NCI-H2171 treated with DMSO at 0.1 percent for 48 hours (cell line): ENCODE results near the gene DCP1A.
"Not testable (repeated sequence)": the region's sequence is repeated elsewhere in the genome, so short reads cannot be mapped to it uniquely, and the experiment has no call there.

ENCODE experiments used
- DNase-seq: peaks from one replicate; lab custom pipeline; 2025; lab: John Stamatoyannopoulos, UW

Gene DCP1A

DNA sequence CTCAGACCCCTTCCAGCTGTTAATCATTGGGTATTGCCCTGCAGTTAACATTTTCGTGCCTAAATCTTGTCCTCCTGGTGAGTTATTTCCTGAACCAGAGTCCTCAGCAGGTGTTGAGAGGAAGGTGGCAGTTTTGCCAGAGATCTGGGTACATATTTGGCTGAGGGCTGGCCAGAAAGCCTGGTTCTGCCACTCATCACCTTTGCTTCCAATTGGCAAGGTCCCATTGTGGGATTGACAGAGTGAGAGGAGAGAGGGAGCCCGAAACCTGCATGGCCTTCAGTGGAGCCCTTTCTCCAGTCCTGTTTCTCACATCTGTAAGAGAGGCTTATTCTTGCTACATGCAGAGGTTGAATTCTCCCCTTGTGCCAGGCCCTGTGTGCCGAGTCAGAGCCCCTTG, 82.6 kb downstream of the DCP1A start:
- no peak for DNase-seq

DNA sequence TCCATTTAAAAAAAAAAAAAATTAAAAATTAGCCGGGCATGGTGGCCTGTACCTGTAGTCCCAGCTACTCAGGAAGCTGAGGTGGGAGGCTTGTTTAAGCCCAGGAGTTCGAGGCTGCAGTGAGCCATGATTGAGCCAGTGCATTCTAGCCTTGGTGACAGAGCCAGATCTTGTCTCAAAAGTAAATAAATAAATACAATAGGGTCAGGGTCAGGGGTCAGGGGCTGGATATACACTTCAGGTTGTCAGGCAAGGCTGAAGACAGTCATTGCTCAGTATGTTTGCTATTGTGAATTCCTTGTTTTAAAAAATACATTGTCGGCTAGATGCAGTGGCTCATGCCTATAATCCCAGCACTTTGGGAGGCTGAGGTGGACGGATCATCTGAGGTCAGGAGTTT, 83.4 kb downstream of the DCP1A start:
- no peak for DNase-seq

DNA sequence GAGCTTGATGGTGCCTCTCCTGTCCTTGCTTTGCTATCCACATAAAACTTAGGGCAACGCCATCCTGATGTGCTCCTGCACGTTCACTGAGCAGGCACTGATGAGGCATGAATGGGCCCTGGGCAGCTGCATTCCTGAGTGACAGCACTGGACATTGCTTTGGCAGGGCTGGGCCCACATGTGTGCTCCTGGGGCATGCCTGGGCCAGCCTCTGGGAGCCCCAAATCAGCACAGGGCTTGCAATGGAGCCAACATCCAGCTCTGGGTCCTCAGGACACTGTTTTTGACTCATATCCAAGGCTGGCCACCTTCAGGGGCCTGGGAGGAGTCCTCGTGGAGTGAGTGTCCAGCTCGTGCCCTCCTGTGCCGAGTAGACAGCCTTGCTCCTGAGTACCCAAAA, 85.6 kb downstream of the DCP1A start:
- no peak for DNase-seq

DNA sequence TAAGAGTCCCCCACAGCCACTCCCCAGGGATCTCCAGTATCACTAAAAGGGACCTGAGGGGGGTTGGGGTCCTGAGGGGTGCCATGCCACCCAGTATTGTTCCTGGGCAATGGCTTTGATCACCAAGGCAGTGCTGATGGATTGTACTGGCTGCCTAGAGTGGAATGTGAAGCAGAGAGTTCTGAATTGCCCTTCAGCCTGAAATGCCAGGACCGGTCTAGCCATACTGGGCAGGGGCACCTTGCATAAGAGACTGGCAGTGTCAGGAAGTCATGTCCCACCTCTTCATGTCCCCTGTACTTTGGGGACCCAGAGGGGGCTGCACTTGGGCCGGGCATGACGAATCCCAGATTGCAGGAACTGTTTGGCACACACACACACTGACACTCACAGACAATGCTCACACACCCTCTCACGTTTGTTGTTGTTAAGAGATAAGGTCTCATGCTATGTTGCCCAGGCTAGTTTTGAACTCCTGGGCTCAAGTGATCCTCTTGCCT, 87.0 kb downstream of the DCP1A start:
- no peak for DNase-seq

DNA sequence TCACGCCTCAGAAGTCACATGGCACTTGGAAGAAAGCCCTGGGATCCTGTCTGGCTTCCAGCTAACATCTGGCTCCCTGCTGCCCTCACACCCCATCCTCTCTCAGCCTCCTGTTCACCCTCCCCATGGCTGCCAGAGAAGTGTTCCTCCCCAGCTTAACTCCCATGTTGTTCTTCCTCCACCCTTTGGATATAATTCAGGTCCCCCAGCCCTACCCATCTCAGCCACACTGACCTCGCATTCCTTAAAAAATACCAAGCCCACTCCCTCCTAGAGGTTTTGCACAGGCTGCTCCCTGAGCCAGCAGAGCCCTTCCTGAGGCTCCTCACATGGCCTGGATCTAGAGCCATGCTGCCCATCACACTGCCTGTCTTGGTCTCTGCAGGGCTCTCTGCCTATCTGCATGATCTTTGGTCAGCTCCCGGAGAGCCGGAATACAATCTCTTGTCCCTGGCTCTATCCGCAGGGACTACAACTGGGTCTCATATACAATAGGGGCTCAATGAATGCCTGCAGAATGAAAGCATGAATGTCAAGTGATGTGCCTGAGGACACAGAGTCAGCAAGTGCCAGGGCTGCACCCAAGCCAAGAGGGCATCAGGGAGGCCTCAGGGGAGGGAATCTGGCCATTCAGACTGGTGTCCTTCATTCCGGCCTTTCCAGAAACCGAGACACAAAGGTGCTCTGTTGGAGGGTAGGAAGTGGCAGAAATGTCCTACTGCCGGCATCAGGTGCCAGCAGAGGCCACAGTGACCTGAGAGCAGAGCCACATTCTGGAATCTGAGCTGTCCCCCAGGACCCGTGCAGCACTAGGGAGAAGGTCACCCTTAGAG, 87.7 kb downstream of the DCP1A start:
- peak; percentile 12 for DNase-seq

DNA sequence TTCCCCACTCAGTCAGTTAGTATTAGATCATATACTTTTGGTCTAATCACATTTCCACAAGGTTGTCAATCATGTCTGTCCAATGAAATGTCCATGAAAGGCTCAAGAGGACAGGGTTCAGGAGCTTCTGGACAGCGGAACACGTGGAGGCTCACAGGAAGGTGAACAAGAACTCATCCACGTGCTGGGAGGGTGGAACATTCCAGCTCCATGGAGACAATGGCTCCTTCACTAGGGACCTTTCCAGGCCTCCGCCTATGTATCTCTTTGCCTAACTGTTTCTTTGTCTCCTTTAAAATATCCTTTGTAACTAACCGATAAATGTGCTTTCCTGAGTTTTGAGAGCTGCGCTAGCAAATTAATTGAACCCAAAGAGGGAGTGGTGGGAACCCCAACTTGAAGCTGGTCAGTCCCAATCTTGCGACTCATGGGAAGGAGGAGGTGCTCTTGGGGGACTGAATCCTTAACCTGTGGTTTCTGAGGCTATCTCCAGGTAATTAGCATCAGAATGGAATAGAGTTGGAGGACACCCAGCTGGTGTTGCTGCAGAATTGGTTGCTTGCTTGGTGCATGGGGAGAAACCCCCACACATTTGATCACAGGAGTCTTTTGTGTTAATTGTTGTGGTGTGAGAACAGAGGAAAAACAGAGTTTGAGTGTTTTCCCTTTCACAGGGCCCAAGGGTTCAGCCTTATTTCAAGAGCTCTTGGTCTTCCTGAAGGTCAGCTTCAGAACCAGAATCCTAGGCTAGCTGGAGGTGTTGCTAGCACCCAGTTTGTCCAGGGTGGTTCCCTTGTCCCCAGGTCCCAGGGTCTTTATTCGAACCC, 88.5 kb downstream of the DCP1A start:
- DNase-seq, result no peak

DNA sequence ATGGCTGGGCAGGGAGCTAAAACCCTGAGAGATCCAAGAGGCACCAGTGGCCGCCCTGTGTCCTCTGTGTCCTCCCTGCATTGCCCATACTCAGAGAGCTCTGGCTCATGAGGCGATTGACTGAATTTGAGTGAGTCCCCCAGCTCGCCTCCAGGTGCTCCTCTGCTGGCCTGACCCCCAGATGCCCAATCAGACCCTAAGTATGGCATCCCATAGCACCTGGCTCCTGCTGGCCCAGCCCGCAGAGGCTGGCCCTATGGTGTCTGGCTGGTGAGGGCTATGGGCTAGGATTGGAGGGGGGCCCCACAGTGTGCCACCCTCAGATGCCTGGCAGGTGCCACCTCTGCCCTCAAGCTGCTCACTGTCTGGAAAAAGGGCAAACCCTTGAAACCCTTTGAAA, 89.9 kb downstream of the DCP1A start:
- no peak for DNase-seq

DNA sequence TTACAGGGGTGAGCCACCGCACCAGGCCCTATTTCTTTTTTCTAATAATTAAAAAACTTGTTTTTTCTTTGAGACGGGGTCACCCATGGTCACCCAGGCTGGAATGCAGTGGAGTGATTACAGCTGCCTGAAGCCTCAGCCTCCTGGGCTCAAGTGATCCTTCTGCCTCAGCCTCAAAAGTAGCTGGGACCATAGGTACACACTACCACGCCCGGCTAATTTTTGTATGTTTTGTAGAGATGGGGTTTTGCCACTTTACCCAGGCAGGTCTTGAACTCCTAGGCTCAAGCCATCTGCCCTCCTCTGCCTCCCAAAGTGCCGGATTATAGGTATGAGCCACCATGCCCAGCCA, 90.7 kb downstream of the DCP1A start:
- no peak for DNase-seq

DNA sequence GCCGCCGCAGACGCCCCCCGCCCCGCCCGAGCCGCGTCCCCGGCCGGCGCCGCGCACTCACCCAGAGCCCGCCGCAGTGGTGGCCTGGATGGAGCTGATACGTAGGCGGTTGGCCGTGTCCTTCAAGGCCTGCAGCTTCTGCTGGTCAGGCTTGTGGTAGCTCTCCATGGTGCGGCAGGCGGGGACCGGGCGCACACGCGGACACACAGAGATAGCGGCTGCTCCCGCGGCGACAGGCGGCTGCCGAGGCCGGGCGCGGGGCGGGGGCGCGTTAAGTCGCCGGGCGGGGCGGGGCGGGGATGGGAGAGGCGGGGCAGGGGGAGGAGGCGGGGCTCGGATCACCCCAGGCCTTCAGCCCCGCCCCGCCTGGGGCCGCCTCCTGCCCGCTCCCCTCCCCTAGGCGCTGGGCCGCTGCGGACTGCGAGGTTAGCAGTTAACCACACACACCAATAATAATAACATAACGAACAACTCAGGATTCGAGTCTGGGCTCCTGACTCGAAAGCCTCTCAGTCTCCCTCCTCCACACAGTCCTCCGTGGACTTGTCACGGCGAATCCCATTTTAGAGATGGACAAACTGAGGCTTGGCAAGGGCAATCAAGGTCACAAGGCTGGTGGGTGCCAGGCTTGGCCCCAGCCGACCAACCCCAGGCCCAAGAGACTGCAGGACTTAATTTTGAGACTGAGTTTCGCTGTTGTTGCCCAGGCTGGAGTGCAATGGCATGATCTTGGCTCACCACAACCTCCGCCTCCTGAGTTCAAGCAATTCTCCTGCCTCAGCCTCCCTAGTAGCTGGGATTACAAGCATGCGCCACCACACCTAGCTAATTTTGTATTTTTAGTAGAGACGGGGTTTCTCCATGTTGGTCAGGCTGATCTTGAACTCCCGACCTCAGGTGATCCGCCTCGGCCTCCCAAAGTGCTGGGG, 91.3 kb downstream of the DCP1A start, which contains the start of gene TKT:
TKT (minus strand) TSS at position 248 of the 929 bp plus-strand sequence; CDS start at position 168, 80 bp downstream.
- DNase-seq, result peak; percentile 62

DNA sequence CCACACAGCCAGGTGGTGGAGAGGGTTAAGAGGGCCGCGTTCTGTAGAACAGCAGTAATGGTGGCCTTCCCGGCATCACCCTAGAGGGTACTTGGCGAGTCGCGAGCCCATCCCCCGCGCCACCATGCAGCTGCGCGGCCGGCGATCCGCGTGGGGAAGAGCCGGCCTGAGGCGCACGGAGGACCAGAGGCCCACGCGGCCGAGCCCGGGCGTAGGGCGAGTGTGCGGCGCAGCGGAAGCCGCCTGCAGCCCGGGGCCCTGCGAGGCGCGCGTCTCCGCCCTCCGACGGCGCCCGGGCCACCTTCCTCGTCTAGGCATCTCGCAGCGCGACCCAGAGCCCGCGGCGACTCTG, 91.9 kb downstream of the DCP1A start:
- no peak for DNase-seq

DNA sequence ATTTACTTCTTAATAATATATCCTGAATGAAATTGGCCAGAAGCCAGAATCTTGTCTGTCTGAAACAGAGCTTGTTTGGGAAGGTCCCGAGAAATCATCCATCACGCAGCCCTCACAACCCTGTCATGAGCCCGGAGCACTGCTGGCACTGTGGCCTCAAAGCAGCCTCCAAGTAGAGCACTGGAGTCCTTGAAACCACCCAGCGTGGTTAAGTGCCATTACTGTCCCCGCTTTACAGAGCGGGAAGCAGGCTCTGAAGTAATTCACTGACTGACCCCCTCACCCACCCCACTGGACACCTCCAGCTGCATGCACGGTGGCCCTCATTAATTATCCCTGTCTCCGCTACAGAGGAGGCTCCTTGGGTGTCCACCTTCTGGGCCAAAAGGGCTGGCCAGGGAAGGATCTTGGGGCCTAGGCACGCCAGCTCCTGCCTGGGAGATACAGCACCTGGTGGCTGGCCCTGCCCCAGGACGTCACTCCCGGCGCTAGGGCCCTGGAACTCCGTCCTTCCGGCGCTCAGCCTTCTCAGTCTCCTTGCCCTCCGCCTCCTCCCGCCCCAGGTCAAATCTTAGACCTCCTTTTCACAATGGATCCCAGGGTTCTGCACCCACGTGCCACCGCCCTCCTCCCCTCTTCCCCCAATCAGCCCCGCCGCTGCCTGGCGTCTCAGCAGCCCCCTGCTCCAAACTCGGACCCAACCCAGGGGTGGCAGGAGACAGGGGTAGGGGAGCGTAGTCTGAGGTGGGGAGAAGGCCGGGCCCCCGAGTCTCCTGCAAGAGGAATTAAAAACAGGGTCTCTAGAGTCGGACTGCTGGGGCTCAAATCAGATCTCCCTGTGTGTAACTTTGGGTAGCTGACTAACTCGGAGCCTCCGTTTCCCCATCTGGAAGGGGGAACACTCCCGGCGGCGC, 92.6 kb downstream of the DCP1A start:
- DNase-seq, result peak; percentile 53

DNA sequence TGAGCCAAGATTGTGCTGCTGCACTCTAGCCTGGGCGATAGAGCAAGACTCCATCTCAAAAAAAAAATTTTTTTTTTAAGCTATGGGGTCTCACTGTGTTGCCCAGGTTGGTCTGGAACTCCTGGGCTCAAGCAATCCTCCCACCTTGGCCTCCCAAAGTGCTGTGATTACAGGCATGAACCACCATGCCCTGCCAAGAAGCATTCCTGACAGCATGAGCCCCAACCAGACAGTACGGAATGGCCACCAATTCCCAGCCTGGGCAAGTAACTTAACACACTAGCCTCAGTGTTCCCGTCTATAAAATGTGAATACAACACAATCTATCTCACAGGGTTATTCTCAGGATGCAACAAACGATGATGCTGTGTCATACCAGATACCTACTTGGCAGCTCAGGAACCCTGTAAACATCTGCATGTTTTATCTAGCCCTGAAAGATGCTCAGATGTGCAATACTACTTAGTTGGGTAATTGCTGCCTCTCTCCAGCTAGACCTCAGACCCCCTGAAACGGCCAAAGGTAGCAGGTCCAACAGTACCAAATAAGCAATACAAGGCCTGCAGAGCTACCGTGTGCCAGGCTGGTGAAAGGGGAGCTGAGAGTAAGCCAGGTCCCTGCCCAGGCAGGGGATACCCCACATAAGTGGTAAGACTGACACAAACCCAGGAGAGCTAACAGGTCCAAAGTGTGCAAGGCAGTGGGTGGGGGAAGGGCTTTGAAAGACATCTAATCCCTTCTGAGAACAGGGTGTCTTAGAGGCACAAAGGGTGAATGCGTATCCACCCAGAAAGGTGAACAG, 93.4 kb downstream of the DCP1A start:
- no peak for DNase-seq

DNA sequence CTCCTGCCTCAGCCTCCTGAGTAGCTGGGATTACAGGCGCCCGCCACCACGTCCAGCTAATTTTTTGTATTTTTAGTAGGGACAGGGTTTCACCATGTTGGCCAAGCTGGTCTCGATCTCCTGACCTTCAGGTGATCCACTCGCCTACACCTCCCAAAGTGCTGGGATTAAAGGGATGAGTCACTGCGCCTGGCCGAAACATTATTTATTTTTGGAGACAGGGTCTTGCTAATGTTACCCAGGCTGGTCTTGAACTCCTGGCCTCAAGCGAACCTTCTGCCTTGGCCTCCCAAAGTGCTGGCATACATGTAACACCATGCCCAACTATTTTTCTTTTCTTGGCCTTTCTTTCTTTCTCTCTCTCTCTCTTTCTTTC, 94.4 kb downstream of the DCP1A start:
- DNase-seq, result not testable (repeated sequence)

DNA sequence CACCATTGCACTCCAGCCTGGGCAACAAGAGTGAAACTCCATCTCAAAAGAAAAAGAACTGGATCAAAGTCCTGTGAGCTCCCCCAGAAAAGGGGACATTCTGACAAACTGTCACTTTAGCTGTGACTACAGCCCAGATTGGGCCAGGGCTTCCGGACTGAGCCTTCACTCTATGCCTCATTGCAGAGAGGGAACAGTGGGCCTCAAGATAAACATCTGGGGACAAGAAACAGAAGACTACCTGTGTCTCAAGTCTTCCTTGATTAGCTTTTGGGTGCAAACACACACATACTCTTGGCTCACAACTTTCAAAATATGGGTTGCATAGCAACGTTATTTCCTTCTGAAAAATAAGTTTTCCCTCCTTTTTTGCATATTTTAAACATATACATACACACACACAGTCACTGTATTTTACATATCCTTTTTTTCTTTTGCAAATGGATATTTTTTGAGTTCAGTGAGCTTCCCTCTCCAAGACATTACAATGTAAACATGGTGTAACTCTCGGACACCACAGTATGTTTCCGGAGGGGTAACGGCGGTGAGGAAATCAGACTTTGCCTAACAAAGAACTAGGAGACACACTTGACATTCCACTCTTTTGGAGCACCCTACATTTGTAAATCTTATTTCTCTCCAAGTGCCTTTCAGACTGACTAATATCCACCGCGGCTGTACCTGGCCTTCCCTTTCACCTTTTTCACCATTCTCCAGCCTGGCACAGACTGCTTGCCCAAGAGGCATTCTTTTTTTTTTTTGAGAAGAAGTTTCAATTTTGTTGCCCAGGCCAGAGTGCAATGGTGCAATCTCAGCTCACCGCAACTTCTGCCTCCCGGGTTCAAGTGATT, 95.0 kb downstream of the DCP1A start:
- no peak for DNase-seq

DNA sequence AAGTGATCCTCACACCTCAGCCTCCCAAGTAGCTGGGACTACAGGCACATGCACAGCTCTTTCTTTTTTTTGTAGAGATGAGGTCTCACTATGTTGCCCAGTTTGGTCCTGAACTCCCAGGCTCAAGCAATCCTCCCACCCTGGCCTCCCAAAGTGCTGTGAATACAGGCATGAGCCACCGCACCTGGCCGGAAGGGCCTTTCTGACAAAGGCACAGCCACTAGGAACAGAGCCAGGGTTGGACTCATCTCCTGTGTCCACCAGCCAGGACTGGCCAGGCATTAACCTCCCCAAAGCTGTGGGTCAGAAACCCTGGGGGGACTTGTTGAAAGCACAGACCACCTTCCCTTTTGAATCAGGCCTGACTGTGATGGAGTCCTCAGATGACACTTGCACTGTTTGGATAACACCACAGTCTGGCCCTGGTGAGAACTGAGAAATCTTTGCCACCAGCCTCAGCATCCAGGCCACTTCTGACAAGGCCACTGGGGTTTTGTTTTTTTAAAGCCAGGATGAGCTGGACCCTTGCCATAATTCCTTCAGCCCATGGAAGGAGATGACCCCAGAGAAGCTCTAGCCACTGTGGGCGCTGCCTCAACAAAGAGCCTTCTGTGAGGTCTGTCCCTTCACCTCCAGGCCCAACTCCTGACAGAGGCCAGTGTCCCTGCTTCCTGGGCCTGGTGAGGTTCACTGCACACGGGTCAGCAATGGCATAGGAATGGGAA, 96.3 kb downstream of the DCP1A start:
- DNase-seq, result no peak

DNA sequence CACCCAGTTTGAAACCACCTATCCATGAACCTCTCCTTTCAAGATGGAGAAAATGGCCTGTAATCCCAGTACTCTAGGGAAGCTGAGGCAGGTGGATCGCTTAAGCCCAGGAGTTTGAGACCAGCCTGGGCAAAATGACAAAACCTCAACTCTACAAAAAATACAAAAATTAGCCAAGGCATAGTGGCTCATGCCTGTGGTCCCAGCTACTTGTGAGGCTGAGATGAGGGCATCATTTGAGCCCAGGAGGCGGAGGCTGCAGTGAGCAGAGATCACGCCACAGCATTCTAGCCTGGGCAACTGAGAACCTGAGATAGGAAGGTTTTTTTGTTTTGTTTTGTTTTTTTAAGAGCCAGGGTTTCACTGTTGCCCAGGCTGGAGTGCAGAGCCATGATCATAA, 96.9 kb downstream of the DCP1A start:
- DNase-seq, result no peak

DNA sequence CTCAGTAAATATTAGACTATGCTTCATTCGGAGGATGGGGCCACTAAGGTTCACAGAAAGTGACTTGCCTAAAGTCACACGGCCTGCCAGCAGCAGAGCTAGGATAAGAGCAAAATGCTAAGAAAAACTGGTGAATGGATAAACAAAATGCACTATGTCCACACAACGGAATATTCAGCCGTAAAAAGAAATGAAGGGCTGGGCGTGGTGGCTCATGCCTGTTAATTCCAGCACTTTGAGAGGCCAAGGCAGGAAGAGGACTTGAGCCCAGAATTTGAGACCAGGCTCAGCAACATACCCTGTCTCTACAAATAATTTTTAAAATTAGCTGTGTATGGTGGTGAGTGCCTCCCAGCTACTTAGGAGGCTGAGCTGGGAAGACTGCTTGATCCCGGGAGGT, 99.2 kb downstream of the DCP1A start:
- no peak for DNase-seq

DNA sequence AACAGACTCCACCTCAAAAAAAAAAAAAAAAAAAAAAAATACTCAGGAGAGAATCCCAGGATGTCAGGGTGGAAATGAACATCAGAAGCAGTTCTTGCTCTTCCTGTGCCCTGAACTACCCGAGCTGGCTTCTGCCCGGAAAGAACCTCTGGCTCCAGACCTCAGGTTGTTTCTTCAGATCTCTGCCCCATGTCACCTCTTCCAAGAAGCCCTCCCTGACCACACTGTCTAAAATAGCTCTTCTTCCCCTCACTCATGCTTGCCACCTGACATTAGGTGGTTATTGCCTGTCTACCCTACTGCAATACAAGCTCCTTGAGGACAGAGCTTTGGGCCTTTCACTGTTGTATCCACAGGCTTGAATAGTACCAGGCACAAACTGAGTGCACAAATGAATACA, 99.7 kb downstream of the DCP1A start:
- DNase-seq, result no peak

DNA sequence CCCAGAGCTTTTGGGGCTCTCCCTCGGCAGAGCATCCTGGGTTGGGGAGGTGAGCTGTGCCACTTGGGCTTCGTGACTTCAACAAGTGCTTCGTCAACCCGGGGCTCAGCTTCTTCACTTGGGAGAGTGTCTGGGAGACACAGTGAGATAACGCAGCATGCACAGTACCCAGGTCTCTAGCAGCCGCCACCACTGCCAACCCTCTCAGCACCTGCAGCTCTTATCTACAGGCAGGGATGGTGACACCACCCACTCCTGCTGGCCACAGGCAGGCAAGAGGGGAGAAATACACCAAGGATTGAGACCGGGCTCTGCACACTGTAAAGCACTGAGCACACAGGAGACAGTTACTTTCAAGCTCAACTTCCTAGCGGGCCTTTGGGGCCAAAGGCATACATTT, 103.1 kb downstream of the DCP1A start:
- DNase-seq, result no peak
